ENCODE data around the gene SFSWAP. TPM values are rescaled to one million over a fixed set of nuclear protein-coding genes. Genes with fewer than 3 reads are reported as not detected.
"Not testable (repeated sequence)": the region's sequence is repeated elsewhere in the genome, so short reads cannot be mapped to it uniquely, and the experiment has no call there.

SFSWAP gene
- 10 to 100 TPM; 49.8 to 88.8 (median 71.3) TPM for total RNA-seq

DNA sequence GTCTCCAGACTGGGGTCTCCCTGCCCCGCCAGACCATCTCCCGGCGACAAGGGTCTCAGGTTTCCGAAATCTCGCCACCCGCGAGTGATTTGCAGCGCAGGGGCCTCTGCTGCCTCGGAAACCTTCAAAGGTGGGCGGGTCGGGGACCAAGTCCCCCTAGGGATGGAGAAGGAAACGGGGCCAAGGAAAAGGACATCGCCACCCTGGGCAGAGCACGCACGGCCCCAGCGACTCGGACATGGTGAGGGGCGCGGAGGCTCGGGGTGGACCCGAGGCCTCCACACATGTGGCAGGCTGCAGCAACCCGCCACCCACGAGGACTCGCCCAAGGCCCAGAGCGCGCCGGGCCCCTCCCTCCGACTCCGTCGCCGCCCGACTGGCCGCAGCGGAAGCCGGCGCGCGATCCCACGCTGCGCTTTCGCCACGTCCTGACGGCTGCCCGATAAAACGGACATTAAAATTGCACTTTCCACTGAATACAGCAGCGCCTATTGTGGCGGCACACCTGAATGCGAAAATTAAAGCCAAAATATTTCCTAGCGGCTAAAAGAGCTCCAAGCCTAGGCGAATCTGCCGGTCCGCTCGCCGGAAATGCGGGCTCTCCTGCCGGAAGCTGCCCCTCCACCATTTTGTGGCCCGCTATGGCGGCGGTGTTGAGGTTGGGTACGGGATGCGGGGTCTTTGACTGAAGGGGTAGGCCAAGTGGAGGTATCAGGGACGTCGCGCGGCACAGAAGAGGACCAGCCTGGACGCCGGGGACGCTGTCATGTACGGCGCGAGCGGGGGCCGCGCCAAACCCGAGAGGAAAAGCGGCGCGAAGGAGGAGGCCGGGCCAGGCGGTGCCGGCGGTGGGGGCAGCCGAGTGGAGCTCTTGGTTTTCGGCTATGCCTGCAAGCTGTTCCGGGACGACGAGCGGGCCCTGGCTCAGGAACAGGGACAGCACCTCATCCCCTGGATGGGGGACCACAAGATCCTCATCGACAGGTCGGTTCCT is at the start of gene SFSWAP:
TSS of gene SFSWAP (plus strand) at position 627 of the 994 bp plus-strand sequence. CDS start at position 767, 140 bp downstream.
- H3K9me3 ChIP-seq, result peaks cover 0 to under 1% (median 0%) of the 10 kb centered on the region in 4 donors
- TF ChIP-seq, protein P1, sequence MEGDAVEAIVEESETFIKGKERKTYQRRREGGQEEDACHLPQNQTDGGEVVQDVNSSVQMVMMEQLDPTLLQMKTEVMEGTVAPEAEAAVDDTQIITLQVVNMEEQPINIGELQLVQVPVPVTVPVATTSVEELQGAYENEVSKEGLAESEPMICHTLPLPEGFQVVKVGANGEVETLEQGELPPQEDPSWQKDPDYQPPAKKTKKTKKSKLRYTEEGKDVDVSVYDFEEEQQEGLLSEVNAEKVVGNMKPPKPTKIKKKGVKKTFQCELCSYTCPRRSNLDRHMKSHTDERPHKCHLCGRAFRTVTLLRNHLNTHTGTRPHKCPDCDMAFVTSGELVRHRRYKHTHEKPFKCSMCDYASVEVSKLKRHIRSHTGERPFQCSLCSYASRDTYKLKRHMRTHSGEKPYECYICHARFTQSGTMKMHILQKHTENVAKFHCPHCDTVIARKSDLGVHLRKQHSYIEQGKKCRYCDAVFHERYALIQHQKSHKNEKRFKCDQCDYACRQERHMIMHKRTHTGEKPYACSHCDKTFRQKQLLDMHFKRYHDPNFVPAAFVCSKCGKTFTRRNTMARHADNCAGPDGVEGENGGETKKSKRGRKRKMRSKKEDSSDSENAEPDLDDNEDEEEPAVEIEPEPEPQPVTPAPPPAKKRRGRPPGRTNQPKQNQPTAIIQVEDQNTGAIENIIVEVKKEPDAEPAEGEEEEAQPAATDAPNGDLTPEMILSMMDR (IDR thresholded peaks at IDR 0.05), result peak in 2 of 5 experiments; percentile 38 to 59
- TF ChIP-seq POLR2A (IDR thresholded peaks at IDR 0.05) (peak in 1 of 2 donors; percentile 68), EP300 (IDR thresholded peaks at IDR 0.05) (peak; percentile 46 to 97)
- H3K36me3 ChIP-seq, result peaks cover 0 to 20% (median 8%) of the 10 kb centered on the region in 3 donors
- peak within 1 kb of the TSS; percentile 95 to 98 (median 96) for H3K27ac ChIP-seq
- H3K27me3 ChIP-seq, result no peaks in the 10 kb centered on the region
- peak; percentile 38 to 60 for DNase-seq (ENCODE audit: low spot score in 2 of 2)
- peak within 1 kb of the TSS; percentile 92 to 99 (median 96) for H3K4me3 ChIP-seq
- H3K4me1 ChIP-seq, result peaks cover 0 to 26% (median 14%) of the 10 kb centered on the region in 4 donors
- WGBS, 2 donors, result 0 to 1% methylated on average over 57 to 83 of the region's 90 CpGs

DNA sequence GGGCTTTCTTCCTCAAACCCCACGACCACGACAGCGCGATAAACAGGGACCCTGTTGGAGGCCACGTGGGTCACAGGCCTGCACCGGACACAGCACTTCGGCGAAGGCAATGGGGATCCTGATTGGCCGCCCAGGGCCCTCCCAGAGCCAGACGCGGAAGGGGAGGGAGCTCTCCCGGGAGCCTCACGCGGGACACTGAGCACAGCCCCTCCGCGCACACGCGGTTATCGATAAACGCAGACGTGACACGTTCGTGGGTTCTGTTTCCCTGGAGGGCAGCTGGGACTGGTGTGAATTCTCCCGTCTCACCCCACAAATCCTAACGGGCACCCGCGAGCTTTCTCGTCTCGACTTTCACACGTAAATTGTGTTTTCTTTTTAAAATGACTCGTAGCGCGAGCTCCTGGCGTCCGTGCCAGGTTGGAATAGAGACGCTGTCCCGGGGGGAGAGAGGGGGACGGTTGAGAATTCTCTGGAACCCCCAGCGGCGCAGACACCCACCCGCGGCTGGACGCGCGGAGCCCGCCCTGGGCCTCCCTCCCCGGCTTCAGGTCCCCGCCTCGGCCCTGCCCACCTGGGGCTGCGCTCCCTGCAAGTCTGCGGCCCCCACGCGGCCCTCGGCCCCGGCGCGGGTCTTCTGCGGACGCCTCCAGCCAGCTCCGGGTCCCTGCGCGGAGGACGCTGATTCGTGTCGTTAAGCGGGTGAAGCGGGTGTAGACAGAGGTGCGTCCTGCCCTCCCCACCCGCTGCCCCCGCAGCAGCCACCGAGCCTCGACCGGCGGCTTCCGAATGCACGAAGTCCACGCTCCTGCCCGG is 49.5 kb upstream of the SFSWAP start:
- not testable (repeated sequence) for H3K27ac ChIP-seq; H3K4me1 ChIP-seq; H3K27me3 ChIP-seq; H3K36me3 ChIP-seq; DNase-seq (ENCODE audit: low spot score in 2 of 2); H3K9me3 ChIP-seq
- peak overlapping the region in 2 of 4 donors; percentile 11 to 39 for H3K4me3 ChIP-seq
- WGBS, 2 donors, result no CpG with 5 or more reads among the region's 78 CpGs

DNA sequence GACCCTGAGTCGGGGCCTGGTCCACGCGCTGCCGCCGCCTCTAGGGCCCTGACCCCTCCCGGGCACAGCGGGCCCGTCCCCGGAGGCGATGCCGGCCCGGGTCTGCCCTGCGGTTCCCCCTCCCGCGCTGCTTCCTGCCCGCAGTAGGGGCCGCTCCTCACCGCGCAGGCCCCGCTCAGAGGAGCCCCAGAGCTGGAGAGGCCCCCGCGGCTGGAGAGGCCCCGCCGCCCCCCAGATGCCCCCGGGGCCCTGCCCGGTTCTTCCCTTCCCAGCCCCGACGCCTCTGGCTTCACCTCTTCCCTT is 49.0 kb upstream of the SFSWAP start:
- DNase-seq (ENCODE audit: low spot score in 2 of 2); H3K9me3 ChIP-seq; H3K36me3 ChIP-seq; H3K4me3 ChIP-seq; H3K27ac ChIP-seq; H3K27me3 ChIP-seq; H3K4me1 ChIP-seq: not testable (repeated sequence)
- no CpG with 5 or more reads among the region's 28 CpGs for WGBS, 2 donors

DNA sequence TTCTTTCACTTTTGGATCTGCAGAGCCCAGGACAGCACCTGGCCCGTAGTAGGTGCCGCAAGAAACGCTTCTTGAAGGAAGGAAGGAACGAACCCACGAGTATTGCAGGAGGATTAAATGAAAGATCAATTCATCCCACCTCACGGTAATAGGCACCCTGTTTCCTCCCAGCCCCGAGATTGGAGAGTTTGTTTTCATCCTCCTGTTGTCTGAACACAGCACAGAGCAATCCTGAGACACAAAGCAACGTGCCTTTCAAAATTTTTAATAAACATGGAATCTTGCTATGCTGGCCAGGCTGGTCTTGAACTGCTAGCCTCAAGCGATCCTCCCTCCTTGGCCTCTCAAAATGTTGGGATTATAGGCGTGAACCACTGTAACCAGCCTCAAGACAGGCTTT is 48.5 kb upstream of the SFSWAP start:
- not testable (repeated sequence) for H3K36me3 ChIP-seq; H3K27ac ChIP-seq; H3K4me1 ChIP-seq; H3K27me3 ChIP-seq; H3K9me3 ChIP-seq; H3K4me3 ChIP-seq; DNase-seq (ENCODE audit: low spot score in 2 of 2)
- WGBS, 2 donors, result 84 to 85% methylated on average over 8 to 10 of the region's 10 CpGs

DNA sequence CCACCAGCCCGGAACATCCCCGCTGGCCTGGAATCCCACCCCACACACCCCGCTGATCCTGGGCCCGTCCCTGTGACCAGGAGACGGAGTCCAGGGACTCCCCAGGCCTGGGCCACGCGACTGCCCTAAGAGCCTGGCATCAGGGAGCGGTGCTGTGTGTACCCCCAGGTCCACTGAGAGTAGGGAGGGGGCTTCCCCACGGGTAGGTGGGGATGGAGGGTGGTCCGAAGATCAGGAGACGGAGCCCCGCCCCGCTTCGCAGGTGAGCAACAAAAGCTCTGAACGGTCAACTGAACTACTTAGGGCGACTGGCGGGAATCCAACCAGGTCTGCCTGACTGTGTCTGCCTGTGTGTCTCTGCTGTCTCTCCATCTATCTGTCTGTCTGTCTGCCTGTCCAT is 45.2 kb upstream of the SFSWAP start:
- not testable (repeated sequence) for H3K4me3 ChIP-seq; DNase-seq (ENCODE audit: low spot score in 2 of 2); H3K36me3 ChIP-seq; H3K27me3 ChIP-seq; H3K4me1 ChIP-seq; H3K9me3 ChIP-seq; H3K27ac ChIP-seq
- WGBS, 2 donors, result 81 to 91% methylated on average over 16 to 17 of the region's 17 CpGs

DNA sequence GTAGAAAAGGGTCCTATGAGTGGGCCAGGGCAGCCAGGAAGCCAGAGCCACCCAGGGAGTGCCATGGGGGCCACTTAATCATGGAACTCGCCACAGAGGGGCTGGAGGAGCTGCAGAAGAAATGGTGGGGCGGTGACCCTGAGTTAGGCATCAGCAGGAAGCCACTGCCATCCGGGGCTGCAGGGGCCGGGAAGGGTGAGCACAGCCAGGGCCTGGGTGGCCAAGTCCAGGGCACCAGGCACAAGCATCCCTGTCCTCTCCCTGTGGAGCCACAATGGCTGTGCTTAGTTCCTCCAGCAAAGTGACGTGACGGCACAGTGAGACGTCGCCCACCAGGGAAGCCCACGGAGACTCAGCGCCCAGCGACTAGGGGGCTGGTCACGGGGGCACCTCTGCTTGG is 44.4 kb upstream of the SFSWAP start:
- not testable (repeated sequence) for H3K27me3 ChIP-seq; DNase-seq (ENCODE audit: low spot score in 2 of 2); H3K9me3 ChIP-seq; H3K27ac ChIP-seq; H3K4me1 ChIP-seq; H3K36me3 ChIP-seq; H3K4me3 ChIP-seq
- WGBS, 2 donors, result 78 to 80% methylated on average over 4 of the region's 12 CpGs

DNA sequence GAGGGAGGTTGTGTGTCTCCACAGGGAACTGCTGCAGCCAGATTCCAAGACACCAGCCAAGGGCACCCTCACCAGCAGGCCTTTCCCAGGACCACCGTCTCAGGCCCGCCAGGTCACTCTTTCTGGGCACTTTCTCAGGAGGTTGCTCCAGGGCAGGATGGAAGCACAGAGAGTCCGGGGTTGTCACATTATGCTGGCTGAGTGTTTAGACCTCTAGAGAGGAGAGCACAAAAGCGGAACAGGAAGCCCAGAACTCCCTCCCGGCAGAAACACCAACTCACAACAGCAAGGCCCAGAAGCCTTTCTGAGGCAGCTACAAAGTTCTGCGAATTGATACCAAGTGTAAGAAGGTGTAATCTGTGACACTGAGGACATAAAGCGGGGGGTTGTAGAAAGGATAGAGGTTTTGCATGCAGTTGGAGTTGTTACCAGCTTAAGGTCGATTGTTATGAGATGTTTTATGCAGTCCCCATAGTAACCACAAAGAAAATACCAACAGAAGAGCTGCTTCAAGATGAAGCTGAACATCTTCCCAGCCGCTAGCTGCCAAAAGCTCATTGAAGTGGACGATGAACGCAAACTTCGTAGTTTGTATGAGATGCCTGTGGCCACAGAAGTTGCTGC is 43.8 kb upstream of the SFSWAP start:
- not testable (repeated sequence) for H3K36me3 ChIP-seq; H3K4me1 ChIP-seq; H3K9me3 ChIP-seq; H3K27ac ChIP-seq; H3K4me3 ChIP-seq; H3K27me3 ChIP-seq; DNase-seq (ENCODE audit: low spot score in 2 of 2)
- 69 to 77% methylated on average over 12 of the region's 12 CpGs for WGBS, 2 donors

DNA sequence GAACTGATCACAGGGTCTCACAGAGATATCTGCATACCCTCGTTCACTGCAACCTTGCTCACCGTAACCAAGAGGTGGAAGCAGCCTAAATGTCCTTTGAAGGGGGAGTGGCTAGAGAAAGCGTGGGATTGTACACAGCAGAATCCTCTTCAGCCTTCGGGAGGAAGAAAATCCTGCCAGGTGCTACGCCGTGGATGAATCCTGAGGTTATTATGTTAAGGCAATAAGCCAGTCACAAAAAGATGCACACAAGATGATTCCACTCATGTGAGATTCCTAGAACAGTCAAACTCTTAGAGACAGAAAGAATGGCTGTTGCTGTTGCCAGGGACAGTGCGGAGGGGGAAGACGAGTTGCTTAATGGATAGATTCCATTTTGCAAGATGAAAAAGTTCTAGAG is 39.6 kb upstream of the SFSWAP start:
- Histone ChIP-seq H3K27me3 (no peaks in the 10 kb centered on the region), H3K9me3 (peaks cover 0 to 11% (median 0%) of the 10 kb centered on the region in 4 donors), H3K27ac (no peak overlapping the region), H3K36me3 (no peaks in the 10 kb centered on the region), H3K4me1 (no peaks in the 10 kb centered on the region), H3K4me3 (no peak overlapping the region)
- 74 to 77% methylated on average over 8 of the region's 8 CpGs for WGBS, 2 donors
- no peak for DNase-seq (ENCODE audit: low spot score in 2 of 2)
- TF ChIP-seq POLR2A (IDR thresholded peaks at IDR 0.05), result no peak
- TF ChIP-seq, protein P1 (IDR thresholded peaks at IDR 0.05), result no peak
- no peak for TF ChIP-seq EP300 (IDR thresholded peaks at IDR 0.05)

Data from tibial nerve (tissue), 4 donors.